ENCODE results near the gene EFHC1.

Gene EFHC1

DNA sequence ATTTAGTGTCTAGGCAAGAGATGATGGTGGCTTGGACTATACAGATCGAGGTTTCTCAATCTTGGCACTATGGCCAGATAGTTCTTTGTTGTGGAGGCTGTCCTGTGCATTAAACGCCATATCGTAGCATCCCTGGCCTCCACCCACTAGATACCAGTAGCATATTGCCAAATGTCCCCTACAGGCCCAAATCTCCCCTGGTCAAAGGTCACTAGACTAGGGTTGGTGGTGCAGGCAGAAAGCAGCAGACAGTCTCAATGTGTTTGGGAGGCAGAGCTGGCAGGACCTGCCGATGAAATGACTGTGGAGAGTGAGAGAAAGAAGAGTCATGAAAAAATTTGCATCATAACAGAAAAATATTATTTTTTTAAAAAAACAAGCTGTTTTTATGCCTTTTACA, 93.8 kb downstream of the EFHC1 start:
- H3K27me3 ChIP-seq (ENCODE audit: control insufficient read depth in 3 of 3, insufficient read depth in 3 of 3, low read depth in 1 of 3, low read length in 3 of 3): no peaks in the 10 kb centered on the region
- peaks cover 9 to 67% of the 10 kb centered on the region in 2 donors for H3K36me3 ChIP-seq (replicated peaks in 1 of 2; ENCODE audit: control insufficient read depth in 2 of 2, insufficient read depth in 2 of 2, low read length in 2 of 2)
- no peak overlapping the region for H3K27ac ChIP-seq (replicated peaks; ENCODE audit: low read length)
- no peak overlapping the region for H2BK5ac ChIP-seq (ENCODE audit: low read length)
- H4K8ac ChIP-seq (ENCODE audit: low read depth, low read length): no peak overlapping the region
- no peak overlapping the region for H2BK120ac ChIP-seq (ENCODE audit: low read depth, low read length)
- no peak overlapping the region for H3K14ac ChIP-seq (ENCODE audit: low read length)
- H3K4me2 ChIP-seq (ENCODE audit: insufficient read depth, low read length, poor library complexity, severe bottlenecking): no peak overlapping the region
- H3K4me3 ChIP-seq (ENCODE audit: low read length in 2 of 2): no peak overlapping the region
- WGBS, 2 donors (ENCODE audit: extremely low coverage in 2 of 2, insufficient read length in 2 of 2, insufficient replicate concordance in 1 of 2): no CpG with 5 or more reads among the region's 4 CpGs
- H2AFZ ChIP-seq (ENCODE audit: low read length): no peak overlapping the region
- H3K9ac ChIP-seq (ENCODE audit: low read depth, low read length, poor library complexity): no peak overlapping the region
- peaks cover 18 to 27% of the 10 kb centered on the region in 2 donors for H3K4me1 ChIP-seq (ENCODE audit: control insufficient read depth in 2 of 2, insufficient read depth in 1 of 2, low read depth in 1 of 2, low read length in 2 of 2)
- no peak overlapping the region for H2BK15ac ChIP-seq (ENCODE audit: low read length)
- H3K23ac ChIP-seq (ENCODE audit: low read depth, low read length, poor library complexity): no peak overlapping the region
- no peak overlapping the region for H3K18ac ChIP-seq (ENCODE audit: low read length)
- H2AK5ac ChIP-seq (ENCODE audit: low read depth, low read length): no peak overlapping the region
- no peak overlapping the region for H4K91ac ChIP-seq (ENCODE audit: low read depth, low read length, poor library complexity)
- H3K4ac ChIP-seq (ENCODE audit: low read length): no peak overlapping the region
- DNase-seq (ENCODE audit: low spot score): no peak
- no peaks in the 10 kb centered on the region for H3K9me3 ChIP-seq (replicated peaks in 1 of 2; ENCODE audit: control insufficient read depth in 2 of 2, insufficient read depth in 1 of 2, low read depth in 1 of 2, low read length in 2 of 2)
- H2BK12ac ChIP-seq (ENCODE audit: low read length): no peak overlapping the region
- H3K79me1 ChIP-seq (ENCODE audit: low read depth, low read length): peaks cover 2% of the 10 kb centered on the region

DNA sequence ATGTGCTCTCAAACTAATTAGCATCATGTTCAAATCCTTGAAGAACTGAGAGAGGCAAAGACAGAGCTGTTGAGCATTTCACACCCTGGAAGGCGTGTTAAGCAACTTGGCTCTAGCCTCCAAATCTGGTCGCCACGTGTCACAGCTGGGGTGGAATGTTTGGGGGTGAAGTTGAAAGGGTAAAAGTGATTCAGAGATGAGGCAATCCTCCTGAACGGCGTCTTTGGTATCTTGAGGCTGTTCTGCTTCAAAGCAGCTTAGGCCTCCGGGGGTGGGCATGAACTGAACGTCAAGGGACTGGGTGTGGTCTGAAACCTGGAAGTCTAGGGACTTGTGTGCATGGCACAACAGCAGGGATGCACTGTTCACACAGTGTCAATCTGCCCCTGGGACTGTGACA, 94.4 kb downstream of the EFHC1 start:
- Histone ChIP-seq H3K4me2 (ENCODE audit: insufficient read depth, low read length, poor library complexity, severe bottlenecking) (no peak overlapping the region), H3K4me1 (ENCODE audit: control insufficient read depth in 2 of 2, insufficient read depth in 1 of 2, low read depth in 1 of 2, low read length in 2 of 2) (peaks cover 18 to 27% of the 10 kb centered on the region in 2 donors), H3K27ac (replicated peaks; ENCODE audit: low read length) (no peak overlapping the region), H2BK12ac (ENCODE audit: low read length) (no peak overlapping the region), H3K23ac (ENCODE audit: low read depth, low read length, poor library complexity) (no peak overlapping the region), H3K14ac (ENCODE audit: low read length) (no peak overlapping the region), H3K9ac (ENCODE audit: low read depth, low read length, poor library complexity) (no peak overlapping the region), H3K18ac (ENCODE audit: low read length) (no peak overlapping the region), H2BK15ac (ENCODE audit: low read length) (no peak overlapping the region), H4K8ac (ENCODE audit: low read depth, low read length) (no peak overlapping the region), H3K4ac (ENCODE audit: low read length) (no peak overlapping the region), H3K36me3 (replicated peaks in 1 of 2; ENCODE audit: control insufficient read depth in 2 of 2, insufficient read depth in 2 of 2, low read length in 2 of 2) (peaks cover 4 to 60% of the 10 kb centered on the region in 2 donors), H3K4me3 (ENCODE audit: low read length in 2 of 2) (no peak overlapping the region), H2BK120ac (ENCODE audit: low read depth, low read length) (no peak overlapping the region), H2AK5ac (ENCODE audit: low read depth, low read length) (no peak overlapping the region), H2BK5ac (ENCODE audit: low read length) (no peak overlapping the region), H3K27me3 (ENCODE audit: control insufficient read depth in 3 of 3, insufficient read depth in 3 of 3, low read depth in 1 of 3, low read length in 3 of 3) (no peaks in the 10 kb centered on the region), H2AFZ (ENCODE audit: low read length) (no peak overlapping the region), H3K9me3 (replicated peaks in 1 of 2; ENCODE audit: control insufficient read depth in 2 of 2, insufficient read depth in 1 of 2, low read depth in 1 of 2, low read length in 2 of 2) (no peaks in the 10 kb centered on the region), H4K91ac (ENCODE audit: low read depth, low read length, poor library complexity) (no peak overlapping the region), H3K79me1 (ENCODE audit: low read depth, low read length) (peaks cover 2% of the 10 kb centered on the region)
- no peak for DNase-seq (ENCODE audit: low spot score)
- WGBS, 2 donors (ENCODE audit: extremely low coverage in 2 of 2, insufficient read length in 2 of 2, insufficient replicate concordance in 1 of 2): no CpG with 5 or more reads among the region's 7 CpGs

DNA sequence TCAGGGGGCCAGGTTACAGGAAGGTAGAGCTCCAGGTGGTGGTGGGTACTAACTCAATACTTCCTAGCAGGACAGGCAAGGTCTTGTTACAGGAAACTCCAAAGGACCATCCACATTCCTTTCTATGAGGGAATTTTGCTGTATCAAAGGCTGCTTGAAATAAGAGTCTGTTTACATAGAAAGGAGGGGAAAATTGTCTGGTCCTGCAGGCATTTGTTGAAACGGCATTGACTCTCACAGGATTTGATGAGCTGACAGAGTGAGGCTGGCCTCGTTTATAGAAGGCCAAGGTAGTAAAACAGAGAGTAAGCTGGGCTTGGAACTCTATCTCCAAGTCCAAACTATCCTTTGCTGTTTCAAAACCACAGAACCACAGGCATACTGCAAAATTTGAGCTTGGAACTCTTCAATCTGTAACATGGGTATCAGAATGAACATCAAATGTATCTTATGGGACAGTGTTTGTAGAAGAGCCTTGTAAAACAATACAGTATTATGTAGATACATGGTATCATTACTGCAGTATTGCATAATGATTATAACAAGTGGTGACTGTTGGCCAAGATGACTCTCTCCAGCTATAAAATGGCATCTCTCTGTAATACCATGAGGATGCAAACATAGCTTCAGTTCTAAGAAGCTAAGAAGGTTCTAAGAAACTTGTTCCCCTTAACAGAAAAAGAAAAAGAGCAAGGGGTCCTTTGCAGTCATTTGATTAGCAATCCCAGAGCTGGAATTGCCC, 95.2 kb downstream of the EFHC1 start:
- no peak overlapping the region for H3K4me2 ChIP-seq (ENCODE audit: insufficient read depth, low read length, poor library complexity, severe bottlenecking)
- H4K91ac ChIP-seq (ENCODE audit: low read depth, low read length, poor library complexity): no peak overlapping the region
- H2BK5ac ChIP-seq (ENCODE audit: low read length): no peak overlapping the region
- no peak overlapping the region for H2BK15ac ChIP-seq (ENCODE audit: low read length)
- no peak overlapping the region for H4K8ac ChIP-seq (ENCODE audit: low read depth, low read length)
- H3K27me3 ChIP-seq (ENCODE audit: control insufficient read depth in 3 of 3, insufficient read depth in 3 of 3, low read depth in 1 of 3, low read length in 3 of 3): no peaks in the 10 kb centered on the region
- no CpG with 5 or more reads among the region's 2 CpGs for WGBS, 2 donors (ENCODE audit: extremely low coverage in 2 of 2, insufficient read length in 2 of 2, insufficient replicate concordance in 1 of 2)
- H2AFZ ChIP-seq (ENCODE audit: low read length): no peak overlapping the region
- H3K18ac ChIP-seq (ENCODE audit: low read length): no peak overlapping the region
- peaks cover 2% of the 10 kb centered on the region for H3K79me1 ChIP-seq (ENCODE audit: low read depth, low read length)
- H3K4me1 ChIP-seq (ENCODE audit: control insufficient read depth in 2 of 2, insufficient read depth in 1 of 2, low read depth in 1 of 2, low read length in 2 of 2): peaks cover 18 to 27% of the 10 kb centered on the region in 2 donors
- H3K4me3 ChIP-seq (ENCODE audit: low read length in 2 of 2): no peak overlapping the region
- no peak overlapping the region for H2BK12ac ChIP-seq (ENCODE audit: low read length)
- no peak overlapping the region for H2AK5ac ChIP-seq (ENCODE audit: low read depth, low read length)
- H3K9me3 ChIP-seq (replicated peaks in 1 of 2; ENCODE audit: control insufficient read depth in 2 of 2, insufficient read depth in 1 of 2, low read depth in 1 of 2, low read length in 2 of 2): no peaks in the 10 kb centered on the region
- no peak overlapping the region for H3K27ac ChIP-seq (replicated peaks; ENCODE audit: low read length)
- no peak overlapping the region for H2BK120ac ChIP-seq (ENCODE audit: low read depth, low read length)
- DNase-seq (ENCODE audit: low spot score): no peak
- H3K9ac ChIP-seq (ENCODE audit: low read depth, low read length, poor library complexity): no peak overlapping the region
- no peak overlapping the region for H3K14ac ChIP-seq (ENCODE audit: low read length)
- H3K4ac ChIP-seq (ENCODE audit: low read length): no peak overlapping the region
- H3K36me3 ChIP-seq (replicated peaks in 1 of 2; ENCODE audit: control insufficient read depth in 2 of 2, insufficient read depth in 2 of 2, low read length in 2 of 2): peaks cover 4 to 52% of the 10 kb centered on the region in 2 donors
- no peak overlapping the region for H3K23ac ChIP-seq (ENCODE audit: low read depth, low read length, poor library complexity)

DNA sequence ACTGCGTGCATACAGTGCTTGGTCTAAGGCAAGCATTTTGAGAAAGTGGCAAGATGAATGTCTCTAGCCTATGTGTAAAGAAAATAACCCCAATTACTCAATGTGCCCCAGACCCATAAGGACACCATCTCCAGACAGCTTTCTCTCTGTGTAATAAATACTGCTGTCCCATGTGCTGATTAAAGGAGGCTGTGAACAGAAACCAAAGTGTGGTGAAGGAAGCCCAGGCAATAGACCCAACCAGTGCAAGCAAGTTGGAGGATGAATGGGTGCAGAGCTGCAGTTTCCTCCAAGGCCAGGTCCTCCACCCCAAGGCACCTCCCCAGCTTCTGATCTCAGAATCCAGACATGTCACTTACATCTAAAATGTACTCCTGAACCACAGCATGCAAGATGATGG, 96.1 kb downstream of the EFHC1 start:
- Histone ChIP-seq H2AK5ac (ENCODE audit: low read depth, low read length) (no peak overlapping the region), H3K23ac (ENCODE audit: low read depth, low read length, poor library complexity) (no peak overlapping the region), H3K27ac (replicated peaks; ENCODE audit: low read length) (no peak overlapping the region), H2BK12ac (ENCODE audit: low read length) (no peak overlapping the region), H3K18ac (ENCODE audit: low read length) (no peak overlapping the region), H2AFZ (ENCODE audit: low read length) (no peak overlapping the region), H3K14ac (ENCODE audit: low read length) (no peak overlapping the region), H4K91ac (ENCODE audit: low read depth, low read length, poor library complexity) (no peak overlapping the region), H3K79me1 (ENCODE audit: low read depth, low read length) (peaks cover 2% of the 10 kb centered on the region), H2BK15ac (ENCODE audit: low read length) (no peak overlapping the region), H3K36me3 (replicated peaks in 1 of 2; ENCODE audit: control insufficient read depth in 2 of 2, insufficient read depth in 2 of 2, low read length in 2 of 2) (peaks cover 4 to 50% of the 10 kb centered on the region in 2 donors), H3K27me3 (ENCODE audit: control insufficient read depth in 3 of 3, insufficient read depth in 3 of 3, low read depth in 1 of 3, low read length in 3 of 3) (no peaks in the 10 kb centered on the region), H3K4me1 (ENCODE audit: control insufficient read depth in 2 of 2, insufficient read depth in 1 of 2, low read depth in 1 of 2, low read length in 2 of 2) (peaks cover 17 to 27% of the 10 kb centered on the region in 2 donors), H3K4ac (ENCODE audit: low read length) (no peak overlapping the region), H3K9ac (ENCODE audit: low read depth, low read length, poor library complexity) (no peak overlapping the region), H3K4me3 (ENCODE audit: low read length in 2 of 2) (no peak overlapping the region), H3K4me2 (ENCODE audit: insufficient read depth, low read length, poor library complexity, severe bottlenecking) (no peak overlapping the region), H2BK120ac (ENCODE audit: low read depth, low read length) (no peak overlapping the region), H3K9me3 (replicated peaks in 1 of 2; ENCODE audit: control insufficient read depth in 2 of 2, insufficient read depth in 1 of 2, low read depth in 1 of 2, low read length in 2 of 2) (no peaks in the 10 kb centered on the region), H4K8ac (ENCODE audit: low read depth, low read length) (no peak overlapping the region), H2BK5ac (ENCODE audit: low read length) (no peak overlapping the region)
- no CpG with 5 or more reads among the region's 1 CpG for WGBS, 2 donors (ENCODE audit: extremely low coverage in 2 of 2, insufficient read length in 2 of 2, insufficient replicate concordance in 1 of 2)
- DNase-seq (ENCODE audit: low spot score): no peak
